Measurements from ENCODE around the gene VANGL1. TPM values are rescaled to one million over a fixed set of nuclear protein-coding genes. Genes with fewer than 3 reads are reported as not detected.

The VANGL1 gene
- total RNA-seq, 1 donor from 2014 or later: 22.9 TPM

- Mint-ChIP-seq H3K4me3 (ENCODE audit: low read depth) (no peak overlapping the region), H3K27ac (no peak overlapping the region), H3K36me3 (ENCODE audit: insufficient read depth) (no peaks in the 10 kb centered on the region), H3K27me3 (no peaks in the 10 kb centered on the region), H3K9me3 (ENCODE audit: low read depth) (no peaks in the 10 kb centered on the region), H3K4me1 (ENCODE audit: low read depth) (peaks cover 33% of the 10 kb centered on the region)
- no peak for TF ChIP-seq CTCF (IDR thresholded peaks at IDR 0.05; ENCODE audit: unreplicated experiment)
- DNase-seq (ENCODE audit: low spot score, unreplicated experiment): no peak
Measured at GRCh38 chr1:115719285-115719684, 77.5 kb downstream of the VANGL1 start.

GRCh38 chr1:115722221-115722620 lies 80.5 kb downstream of the VANGL1 start:
- Mint-ChIP-seq H3K27me3 (no peaks in the 10 kb centered on the region), H3K27ac (no peak overlapping the region), H3K36me3 (ENCODE audit: insufficient read depth) (no peaks in the 10 kb centered on the region), H3K9me3 (ENCODE audit: low read depth) (no peaks in the 10 kb centered on the region), H3K4me1 (ENCODE audit: low read depth) (peaks cover 25% of the 10 kb centered on the region), H3K4me3 (ENCODE audit: low read depth) (no peak overlapping the region)
- no peak for DNase-seq (ENCODE audit: low spot score, unreplicated experiment)
- no peak for TF ChIP-seq CTCF (IDR thresholded peaks at IDR 0.05; ENCODE audit: unreplicated experiment)

- Mint-ChIP-seq H3K27ac (no peak overlapping the region), H3K4me1 (ENCODE audit: low read depth) (peaks cover 25% of the 10 kb centered on the region), H3K36me3 (ENCODE audit: insufficient read depth) (no peaks in the 10 kb centered on the region), H3K9me3 (ENCODE audit: low read depth) (no peaks in the 10 kb centered on the region), H3K27me3 (no peaks in the 10 kb centered on the region), H3K4me3 (ENCODE audit: low read depth) (no peak overlapping the region)
- DNase-seq (ENCODE audit: low spot score, unreplicated experiment): no peak
- no peak for TF ChIP-seq CTCF (IDR thresholded peaks at IDR 0.05; ENCODE audit: unreplicated experiment)
Measured at GRCh38 chr1:115723756-115724155, 82.0 kb downstream of the VANGL1 start.

- no peak for TF ChIP-seq CTCF (IDR thresholded peaks at IDR 0.05; ENCODE audit: unreplicated experiment)
- Mint-ChIP-seq H3K36me3 (ENCODE audit: insufficient read depth) (no peaks in the 10 kb centered on the region), H3K27me3 (no peaks in the 10 kb centered on the region), H3K9me3 (ENCODE audit: low read depth) (no peaks in the 10 kb centered on the region), H3K4me1 (ENCODE audit: low read depth) (peaks cover 23% of the 10 kb centered on the region), H3K27ac (peak overlapping the region; percentile 7), H3K4me3 (ENCODE audit: low read depth) (no peak overlapping the region)
- DNase-seq (ENCODE audit: low spot score, unreplicated experiment): no peak
Measured at GRCh38 chr1:115725600-115725999, 83.8 kb downstream of the VANGL1 start.

GRCh38 chr1:115726161-115726560 lies 84.4 kb downstream of the VANGL1 start:
- TF ChIP-seq CTCF (IDR thresholded peaks at IDR 0.05; ENCODE audit: unreplicated experiment): no peak
- Mint-ChIP-seq H3K4me3 (ENCODE audit: low read depth) (no peak overlapping the region), H3K27me3 (no peaks in the 10 kb centered on the region), H3K36me3 (ENCODE audit: insufficient read depth) (no peaks in the 10 kb centered on the region), H3K9me3 (ENCODE audit: low read depth) (no peaks in the 10 kb centered on the region), H3K27ac (peak overlapping the region; percentile 7), H3K4me1 (ENCODE audit: low read depth) (peaks cover 20% of the 10 kb centered on the region)
- DNase-seq (ENCODE audit: low spot score, unreplicated experiment): no peak

Data from progenitor cell of endocrine pancreas (in vitro differentiated cells).